Measurements from ENCODE around the gene RBBP8NL.

The RBBP8NL gene

DNA sequence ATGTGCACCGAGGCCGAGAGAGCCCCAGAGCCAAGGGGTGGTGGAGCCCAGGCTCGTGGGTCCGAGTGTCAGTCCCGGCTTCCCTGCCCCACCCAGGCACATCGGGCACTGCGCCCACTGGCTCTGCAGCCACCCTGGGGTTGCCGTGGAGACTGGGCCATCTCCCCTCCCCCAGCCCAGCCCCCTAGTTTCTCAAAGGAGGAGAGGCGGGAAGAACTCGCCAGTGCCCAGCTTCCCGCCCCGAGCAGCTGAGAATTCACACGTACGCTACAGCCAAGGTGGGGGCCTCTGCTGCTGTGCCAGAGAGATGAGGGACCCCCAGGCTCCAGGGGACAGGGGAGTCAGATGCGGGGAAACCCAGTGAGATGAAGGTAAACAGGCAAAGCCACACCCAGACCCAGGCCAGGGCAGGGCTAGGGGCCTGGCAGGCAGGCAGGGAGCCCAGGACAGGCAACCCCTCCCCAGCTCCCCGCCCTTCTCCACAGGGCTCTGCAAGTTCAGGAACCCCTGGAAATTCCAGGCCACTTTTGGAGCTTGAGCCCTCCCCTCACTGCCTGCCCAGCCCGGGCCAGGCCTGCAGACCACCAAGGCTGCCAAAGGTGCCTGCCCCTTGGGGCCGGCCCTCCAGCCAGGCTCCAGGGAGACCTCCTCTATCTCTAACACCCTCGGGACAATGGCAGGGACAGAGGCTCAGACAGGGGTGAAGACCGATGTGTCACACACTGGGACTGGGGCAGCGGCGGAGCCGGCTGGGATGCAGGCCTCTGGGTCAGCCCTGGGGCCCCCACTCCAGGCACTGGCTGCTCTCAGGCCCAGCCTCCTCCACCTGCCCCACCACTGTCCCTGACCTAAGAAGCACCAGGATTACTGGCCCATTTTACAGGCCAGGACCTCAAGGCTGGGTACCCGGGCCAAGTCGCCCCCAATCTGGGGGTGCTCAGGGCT is 66.2 kb downstream of the RBBP8NL start:
- DNase-seq: peak; percentile 67
